NT2/D1 (cell line): Measurements from ENCODE around the gene ADAMTSL1.

ENCODE experiments used
- SUZ12 ChIP-seq: IDR thresholded peaks from 2 replicates; pipeline ENCODE4 v1.6.1; 2011; ENCODE audit not compliant: insufficient read length, insufficient read depth; ENCODE audit errors: extremely low read depth
- ZNF274 ChIP-seq: IDR thresholded peaks from 2 replicates; pipeline ENCODE4 v1.6.1; 2011; ENCODE audit warnings: mild to moderate bottlenecking, low read depth, low read length

- TF ChIP-seq SUZ12 (no peak), ZNF274 (no peak)
Measured at GRCh38 chr9:18544456-18544855, 70.5 kb downstream of the ADAMTSL1 start.
